NT2/D1 (cell line): ENCODE results near the gene GRM7.

Experiments used
- DNase-seq: peaks from one replicate; pipeline ENCODE4 v3.0.0-alpha.2; 2011; ENCODE audit warnings: low read depth, low spot score
- H3K27me3 ChIP-seq: 2 replicates; pipeline ENCODE4 v1.6.0; 2011; ENCODE audit warnings: mild to moderate bottlenecking; ENCODE audit not compliant: insufficient read length, insufficient read depth
- H3K36me3 ChIP-seq: 2 replicates; pipeline ENCODE4 v1.6.1; 2011; ENCODE audit warnings: mild to moderate bottlenecking, low read length, mixed read lengths; ENCODE audit not compliant: insufficient read depth, insufficient read length
- H3K4me1 ChIP-seq: 2 replicates; pipeline ENCODE4 v1.5.1; 2011; ENCODE audit not compliant: insufficient read depth, insufficient read length
- H3K4me3 ChIP-seq: 2 replicates; pipeline ENCODE4 v1.5.1; 2011; ENCODE audit warnings: low read depth; ENCODE audit not compliant: insufficient read length
- H3K9ac ChIP-seq: 2 replicates; pipeline ENCODE4 v1.6.0; 2011; ENCODE audit warnings: low read depth; ENCODE audit not compliant: insufficient read length
- H3K9me3 ChIP-seq: 2 replicates; pipeline ENCODE4 v1.5.1; 2011; ENCODE audit warnings: mild to moderate bottlenecking, low read length; ENCODE audit not compliant: insufficient read depth
- SUZ12 ChIP-seq: IDR thresholded peaks from 2 replicates; pipeline ENCODE4 v1.6.1; 2011; ENCODE audit not compliant: insufficient read length, insufficient read depth; ENCODE audit errors: extremely low read depth
- YY1 ChIP-seq: IDR thresholded peaks from 2 replicates; pipeline ENCODE4 v1.6.1; 2011; ENCODE audit not compliant: insufficient read length, insufficient read depth
- ZNF274 ChIP-seq: IDR thresholded peaks from 2 replicates; pipeline ENCODE4 v1.6.1; 2011; ENCODE audit warnings: mild to moderate bottlenecking, low read depth, low read length

Gene GRM7

DNA sequence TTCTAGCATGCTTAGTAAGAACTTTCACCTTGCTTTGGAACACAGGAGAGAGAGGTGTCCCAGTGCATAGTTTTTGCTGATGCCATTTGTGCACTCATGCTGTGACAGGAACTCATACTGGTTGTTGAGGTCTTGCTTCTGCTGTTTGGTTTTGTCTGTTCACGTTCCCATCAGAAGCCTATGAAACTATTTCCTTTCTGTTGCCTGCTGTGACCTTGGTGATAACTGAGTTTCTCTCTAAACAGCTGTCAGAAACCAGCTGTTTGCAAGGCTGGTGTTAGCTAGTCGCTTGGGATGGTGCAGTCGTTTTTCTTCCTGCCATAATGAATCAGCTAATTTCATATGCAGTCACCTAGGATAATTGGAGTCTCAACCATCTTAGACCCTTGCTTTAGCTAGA, 724.1 kb downstream of the GRM7 start:
- Histone ChIP-seq H3K27me3 (no peaks in the 10 kb centered on the region), H3K4me3 (no peak overlapping the region), H3K9ac (no peak overlapping the region), H3K9me3 (no peaks in the 10 kb centered on the region), H3K4me1 (no peaks in the 10 kb centered on the region), H3K36me3 (no peaks in the 10 kb centered on the region)
- TF ChIP-seq ZNF274 = no peak
- no peak for TF ChIP-seq SUZ12
- no peak for TF ChIP-seq YY1
- no peak for DNase-seq

DNA sequence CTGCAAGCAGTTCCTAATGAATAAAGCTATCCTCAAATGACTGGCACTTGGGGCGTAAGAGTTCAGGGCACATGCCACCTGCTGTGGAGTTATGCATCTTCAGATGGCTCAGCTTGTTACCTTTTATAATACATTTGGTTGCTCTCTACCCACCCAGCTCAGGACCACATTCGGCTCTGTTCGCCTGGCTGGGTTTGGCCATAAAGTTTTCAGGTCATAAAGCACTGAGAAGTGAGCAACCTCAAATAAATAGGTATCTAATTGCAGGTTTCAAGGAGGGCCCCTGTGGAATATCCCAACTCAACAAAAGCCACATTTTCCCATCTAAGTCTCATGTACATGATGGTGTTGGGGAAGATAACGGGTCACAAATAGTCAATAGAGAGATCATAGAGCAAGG, 727.3 kb downstream of the GRM7 start:
- no peaks in the 10 kb centered on the region for H3K4me1 ChIP-seq
- no peaks in the 10 kb centered on the region for H3K27me3 ChIP-seq
- no peak overlapping the region for H3K9ac ChIP-seq
- TF ChIP-seq ZNF274 = no peak
- TF ChIP-seq YY1 = no peak
- H3K4me3 ChIP-seq = no peak overlapping the region
- H3K9me3 ChIP-seq = no peaks in the 10 kb centered on the region
- no peak for DNase-seq
- H3K36me3 ChIP-seq = no peaks in the 10 kb centered on the region

DNA sequence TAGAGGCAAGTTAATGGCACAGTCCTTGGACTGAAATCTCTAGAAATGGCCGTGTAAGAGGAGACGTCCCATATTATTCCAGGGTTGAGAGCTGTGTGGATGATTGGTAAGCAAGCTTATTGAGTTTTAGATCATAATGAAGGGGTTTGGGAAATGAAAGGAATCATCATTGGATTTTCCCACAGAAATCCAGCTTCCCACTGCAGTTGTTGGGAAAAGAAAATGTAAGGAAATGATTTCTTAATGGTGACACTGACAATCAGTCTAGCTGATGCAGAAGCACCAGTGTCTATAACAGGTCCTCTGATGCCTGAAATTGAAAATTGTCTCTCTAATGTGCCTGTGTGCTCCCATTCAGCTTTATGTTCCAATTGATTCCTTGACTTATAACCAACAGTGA, 728.6 kb downstream of the GRM7 start:
- H3K36me3 ChIP-seq = no peaks in the 10 kb centered on the region
- no peak for TF ChIP-seq SUZ12
- no peak for TF ChIP-seq ZNF274
- TF ChIP-seq YY1 = no peak

DNA sequence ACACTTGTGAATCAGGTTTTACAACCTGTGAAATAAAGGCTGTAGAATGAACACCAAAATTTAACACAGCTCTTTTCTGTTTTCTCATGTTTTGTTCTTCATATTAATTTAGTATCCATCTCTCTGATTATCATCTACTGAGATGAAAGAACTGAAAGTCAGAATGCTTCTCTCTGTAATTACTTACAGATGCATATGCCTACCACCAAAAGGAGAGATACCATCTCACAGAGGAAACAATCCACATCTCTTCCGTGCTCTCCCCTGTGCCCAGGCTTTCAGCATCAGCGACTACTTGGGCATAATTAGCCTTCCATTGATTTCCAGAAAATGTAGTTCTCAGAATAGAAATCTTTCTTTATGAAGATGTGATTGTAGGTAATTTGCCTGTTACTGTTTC, 741.4 kb downstream of the GRM7 start:
- no peaks in the 10 kb centered on the region for H3K4me1 ChIP-seq
- H3K9me3 ChIP-seq = no peaks in the 10 kb centered on the region
- no peaks in the 10 kb centered on the region for H3K27me3 ChIP-seq
- no peak for TF ChIP-seq ZNF274
- no peak for DNase-seq
- H3K36me3 ChIP-seq = no peaks in the 10 kb centered on the region
- no peak overlapping the region for H3K4me3 ChIP-seq
- no peak overlapping the region for H3K9ac ChIP-seq

More for the DNA sequence above, 728.6 kb downstream of the GRM7 start:
- no peak overlapping the region for H3K4me3 ChIP-seq
- H3K9me3 ChIP-seq = no peaks in the 10 kb centered on the region
- no peak overlapping the region for H3K9ac ChIP-seq
- no peaks in the 10 kb centered on the region for H3K4me1 ChIP-seq
- no peaks in the 10 kb centered on the region for H3K27me3 ChIP-seq
- no peak for DNase-seq

DNA sequence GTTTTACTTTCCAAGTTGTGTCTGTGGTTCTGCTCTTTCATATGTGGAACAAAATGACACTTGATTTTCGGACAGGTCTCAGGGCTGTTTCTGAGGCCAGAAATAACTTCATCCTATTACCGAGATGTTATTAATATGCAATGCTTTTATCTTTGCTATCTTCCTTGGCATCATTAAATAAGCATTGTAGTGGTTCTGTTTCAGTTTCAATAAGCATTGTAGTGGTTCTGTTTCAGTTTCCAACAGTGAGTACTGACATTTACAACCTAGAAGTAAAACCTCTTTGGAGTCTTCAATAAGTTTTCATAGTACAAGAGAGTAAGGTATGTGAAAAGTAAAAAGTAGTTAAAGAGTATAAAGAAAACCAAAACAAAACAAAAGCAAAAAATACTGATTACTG, 746.2 kb downstream of the GRM7 start:
- Histone ChIP-seq H3K4me1 (no peaks in the 10 kb centered on the region), H3K9ac (no peak overlapping the region), H3K27me3 (no peaks in the 10 kb centered on the region)

DNA sequence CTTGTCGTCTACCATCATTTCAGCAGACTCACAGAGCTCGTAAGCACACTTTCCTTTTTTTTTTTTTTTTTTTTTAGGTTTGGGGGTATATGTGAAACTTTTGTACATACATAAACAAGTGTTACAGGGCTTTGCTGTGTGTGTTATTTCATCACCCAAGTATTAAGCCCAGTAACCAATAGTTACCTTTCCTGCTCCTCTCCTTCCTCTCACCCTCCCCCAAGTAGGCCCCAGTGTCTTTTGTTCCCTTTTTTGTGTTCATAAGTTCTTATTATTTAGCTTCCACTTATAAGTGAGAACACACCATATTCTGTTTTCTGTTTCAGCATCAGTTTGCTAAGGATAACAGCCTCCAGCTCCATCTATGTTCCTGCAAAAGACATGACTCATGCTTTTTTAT, 746.8 kb downstream of the GRM7 start:
- Histone ChIP-seq H3K4me1 (no peaks in the 10 kb centered on the region), H3K27me3 (no peaks in the 10 kb centered on the region), H3K9ac (no peak overlapping the region), H3K36me3 (no peaks in the 10 kb centered on the region), H3K9me3 (no peaks in the 10 kb centered on the region), H3K4me3 (no peak overlapping the region)
- no peak for TF ChIP-seq SUZ12
- TF ChIP-seq ZNF274 = no peak
- TF ChIP-seq YY1 = no peak
- DNase-seq = no peak

More for the DNA sequence above, 746.2 kb downstream of the GRM7 start:
- TF ChIP-seq SUZ12 (no peak), YY1 (no peak), ZNF274 (no peak)
- Histone ChIP-seq H3K4me3 (no peak overlapping the region), H3K36me3 (no peaks in the 10 kb centered on the region), H3K9me3 (no peaks in the 10 kb centered on the region)
- no peak for DNase-seq

DNA sequence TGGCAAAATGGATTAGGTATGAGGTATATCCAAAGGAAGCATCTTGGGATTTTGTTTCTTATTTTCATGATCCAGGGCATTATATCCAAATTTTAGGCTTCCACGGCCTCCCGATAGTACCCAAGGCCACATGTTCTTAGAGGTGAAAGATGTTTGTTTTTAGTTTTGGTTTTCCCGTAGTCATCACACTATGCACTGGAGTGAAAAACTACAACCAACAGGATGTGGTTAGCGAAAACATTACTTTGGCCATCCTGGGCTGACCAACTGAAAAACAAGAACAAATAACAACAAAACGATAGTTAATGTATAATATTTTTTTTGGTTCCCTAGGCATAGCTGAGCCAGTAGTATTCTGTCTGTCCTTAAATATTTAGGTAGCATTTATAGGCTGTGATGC, 749.7 kb downstream of the GRM7 start:
- Histone ChIP-seq H3K27me3 (no peaks in the 10 kb centered on the region), H3K9me3 (no peaks in the 10 kb centered on the region), H3K9ac (no peak overlapping the region), H3K4me3 (no peak overlapping the region), H3K4me1 (no peaks in the 10 kb centered on the region), H3K36me3 (no peaks in the 10 kb centered on the region)
- TF ChIP-seq YY1 = no peak
- no peak for TF ChIP-seq ZNF274
- TF ChIP-seq SUZ12 = no peak
- DNase-seq = no peak

DNA sequence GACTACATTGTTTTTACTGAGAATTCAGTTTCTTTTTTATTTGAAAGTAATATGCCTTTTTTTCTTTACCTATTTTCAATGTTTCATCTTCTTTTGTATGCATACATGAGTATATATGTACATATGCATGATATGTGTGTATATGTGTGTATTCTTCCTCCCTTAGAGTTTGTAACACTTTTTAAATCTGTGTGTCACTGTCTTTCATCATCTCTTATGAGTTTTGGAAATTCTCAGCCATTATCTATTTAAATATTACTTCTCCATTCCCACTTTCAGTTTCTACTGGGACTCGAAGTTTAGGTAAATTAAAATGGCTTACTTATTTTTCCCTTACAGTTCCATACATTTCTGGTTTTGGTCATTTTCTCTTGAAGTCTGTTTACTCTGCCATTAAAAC, 754.1 kb downstream of the GRM7 start:
- TF ChIP-seq ZNF274 = no peak
- TF ChIP-seq YY1 = no peak
- no peak for TF ChIP-seq SUZ12
- Histone ChIP-seq H3K9ac (no peak overlapping the region), H3K4me1 (no peaks in the 10 kb centered on the region), H3K36me3 (no peaks in the 10 kb centered on the region), H3K9me3 (no peaks in the 10 kb centered on the region), H3K27me3 (no peaks in the 10 kb centered on the region), H3K4me3 (no peak overlapping the region)
- DNase-seq = no peak
